EL (cell line): ENCODE results near the gene TP53AIP1.

Source experiments
- DNase-seq: peaks from one replicate; pipeline ENCODE4 v3.0.0-alpha.2; 2016

The TP53AIP1 gene

DNA sequence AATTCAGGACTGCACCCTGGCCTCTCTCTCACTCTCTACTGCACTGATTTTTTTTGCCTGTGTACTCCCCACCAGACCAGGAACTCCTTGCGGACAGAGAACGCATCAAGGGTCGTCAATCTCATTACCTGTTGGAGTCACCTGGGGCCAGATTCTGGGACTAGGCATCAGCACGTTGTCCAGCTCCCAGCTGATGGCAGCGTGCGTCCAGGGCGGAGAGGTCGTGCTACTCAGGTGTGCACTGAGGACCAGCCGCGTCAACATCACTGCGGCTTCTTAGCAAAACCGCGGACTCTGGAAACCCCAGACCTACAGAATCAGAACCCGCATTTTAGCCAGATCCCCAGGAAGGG, 38.4 kb downstream of the TP53AIP1 start:
- no peak for DNase-seq

DNA sequence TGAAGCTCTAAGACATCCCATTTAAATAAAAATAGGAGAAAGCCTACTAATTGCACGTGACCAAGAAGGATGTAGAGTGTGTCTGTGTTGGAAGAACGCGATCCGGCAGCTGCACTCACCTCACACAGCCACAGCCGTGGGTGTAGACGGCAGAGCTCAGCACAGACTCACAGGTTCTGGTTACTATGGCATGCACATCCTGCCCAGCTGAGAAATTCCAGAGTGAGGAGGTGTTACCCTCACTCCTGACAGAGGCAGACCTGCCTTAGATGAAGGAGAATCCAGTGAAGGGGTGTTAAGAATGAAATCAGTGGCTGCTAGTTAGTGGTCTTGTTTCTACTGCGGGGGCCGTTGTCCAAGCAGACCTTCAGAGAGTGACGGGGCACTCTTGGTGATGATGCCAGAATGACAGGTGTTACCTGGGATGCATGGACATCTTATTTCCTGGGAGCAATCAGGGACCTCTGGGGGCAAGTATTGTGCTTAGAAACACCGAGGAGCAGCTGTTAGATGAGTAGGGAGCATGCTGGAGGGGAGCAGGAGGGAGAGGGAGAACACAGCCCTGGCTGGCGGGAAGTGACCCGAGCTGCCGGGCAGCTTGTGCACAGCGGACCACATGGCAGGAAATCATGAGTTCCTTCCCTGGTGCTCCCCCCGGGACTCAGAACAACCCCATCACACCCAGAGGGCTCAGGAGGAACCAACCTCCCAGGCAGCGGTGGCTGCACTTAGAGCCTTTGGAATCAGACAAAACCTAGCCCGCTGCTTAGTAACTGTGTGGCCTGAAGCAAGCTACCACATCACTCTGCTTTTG, 39.2 kb downstream of the TP53AIP1 start:
- peak; percentile 44 for DNase-seq

DNA sequence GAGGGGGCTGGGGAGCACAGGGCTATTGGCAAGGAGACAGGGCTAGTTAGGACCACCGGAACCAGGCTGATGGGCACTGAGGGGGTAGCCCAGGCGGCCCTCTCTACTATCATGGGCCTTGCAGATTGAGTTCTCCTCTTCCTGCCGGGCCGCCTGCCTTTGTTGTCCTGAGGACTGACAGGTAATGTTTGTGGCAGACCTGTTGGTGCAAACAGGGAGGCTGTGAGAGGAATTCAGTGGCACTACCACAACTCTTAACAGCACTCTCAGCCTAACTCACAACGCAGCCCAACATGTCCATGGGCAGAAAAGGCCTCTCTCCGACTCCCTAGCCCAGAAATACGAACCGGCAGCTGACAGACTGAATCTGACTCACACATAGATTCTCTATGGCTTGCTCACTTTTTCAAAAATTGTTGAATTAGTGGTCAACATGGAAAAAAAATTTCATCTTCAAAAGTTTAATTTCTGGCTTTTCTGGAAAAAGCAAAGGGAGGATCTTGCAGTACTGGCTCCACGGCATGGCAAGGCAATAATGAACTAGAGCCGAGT, 40.1 kb downstream of the TP53AIP1 start:
- DNase-seq, result peak; percentile 54

DNA sequence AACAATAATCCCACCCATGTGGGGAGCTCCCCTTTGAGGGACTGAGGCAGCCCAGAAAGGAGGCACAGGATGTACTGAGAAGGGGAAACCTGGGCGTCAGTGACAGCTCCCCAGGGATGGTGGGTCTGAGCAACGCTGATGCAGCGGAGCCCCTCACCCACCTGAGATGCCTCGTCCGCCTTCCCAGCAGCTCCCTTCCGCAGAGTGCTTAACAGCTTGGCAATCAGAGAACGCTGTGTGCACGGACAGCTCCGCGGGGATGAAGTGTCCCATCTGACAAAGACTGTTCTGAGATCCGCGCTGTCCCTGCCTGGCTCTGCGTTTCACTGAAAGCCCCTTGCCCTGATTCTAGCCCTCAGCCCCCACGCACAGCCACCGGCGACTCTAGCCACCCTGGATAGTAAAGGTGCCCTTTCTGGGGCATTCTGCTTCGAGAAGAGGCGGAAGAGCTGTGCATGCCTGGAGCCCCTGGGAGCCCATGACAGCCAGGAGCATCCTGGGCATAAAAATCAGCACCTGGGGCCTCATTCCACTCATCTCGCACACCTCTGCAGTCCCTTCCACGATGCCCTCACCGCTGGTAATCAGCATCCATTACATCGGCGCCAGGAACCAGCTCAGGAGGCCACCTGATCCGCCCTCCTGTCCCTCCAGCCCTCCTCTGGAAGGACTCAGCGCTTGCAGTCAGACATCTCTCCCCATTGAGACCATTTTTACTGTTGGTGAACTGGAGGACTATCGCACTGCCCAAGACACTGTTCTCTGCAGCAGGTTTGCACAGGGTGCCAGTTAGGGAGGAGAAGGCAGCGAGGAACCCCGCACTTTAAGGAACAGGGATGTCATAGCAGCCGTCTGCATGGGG, 40.8 kb downstream of the TP53AIP1 start:
- no peak for DNase-seq

DNA sequence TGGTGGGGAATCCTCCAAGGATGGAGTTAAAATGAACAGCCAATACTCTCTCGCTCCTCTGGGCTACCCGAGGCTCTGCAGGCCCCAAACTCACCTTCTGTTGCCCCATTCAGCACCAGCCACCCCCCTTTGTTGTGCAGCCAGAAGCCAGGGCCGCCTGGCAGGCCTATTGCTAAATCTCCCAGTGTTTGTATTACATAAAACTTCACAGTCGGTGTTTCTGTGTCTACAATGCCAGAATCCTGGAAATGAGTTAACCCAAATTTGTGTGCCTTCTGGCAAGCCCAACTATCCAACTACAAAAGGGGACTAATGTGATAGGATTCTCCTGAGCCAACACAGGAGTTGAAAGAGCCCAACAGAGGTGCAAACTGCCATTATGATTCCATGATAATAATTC, 42.2 kb downstream of the TP53AIP1 start:
- no peak for DNase-seq

DNA sequence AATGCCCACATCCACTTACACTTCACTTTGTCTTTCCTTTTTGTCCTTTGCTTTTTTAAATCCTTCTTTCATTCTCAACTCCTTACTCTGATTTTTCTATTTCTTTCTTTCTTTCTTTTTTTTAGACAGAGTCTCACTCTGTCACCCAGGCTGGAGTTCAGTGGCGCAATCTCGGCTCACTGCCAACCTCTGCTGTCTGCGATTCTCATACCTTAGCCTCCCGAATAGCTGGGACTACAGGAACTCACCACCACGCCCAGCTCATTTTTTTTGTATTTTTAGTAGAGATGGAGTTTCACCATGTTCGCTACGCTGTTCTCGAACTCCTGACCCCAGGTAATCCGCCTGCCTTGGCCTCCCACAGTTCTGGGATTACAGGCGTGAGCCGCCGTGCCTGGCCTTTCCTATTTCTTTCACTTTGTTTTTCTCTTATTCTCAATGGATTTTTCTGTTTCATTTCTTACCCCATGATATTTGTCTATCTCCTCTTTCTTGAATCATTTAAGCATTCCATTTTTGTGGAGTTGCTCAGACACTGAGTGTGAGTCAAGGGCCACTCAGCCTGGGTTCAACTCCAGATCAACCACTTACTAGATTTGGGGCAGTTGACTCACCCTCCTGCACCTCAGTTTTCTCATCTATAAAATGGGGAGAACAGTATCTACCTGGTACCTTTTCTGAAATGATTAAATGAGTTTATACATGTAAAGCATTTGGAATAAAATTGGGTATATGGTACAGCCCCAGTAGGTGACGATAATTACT, 43.9 kb downstream of the TP53AIP1 start:
- peak; percentile 10 for DNase-seq

DNA sequence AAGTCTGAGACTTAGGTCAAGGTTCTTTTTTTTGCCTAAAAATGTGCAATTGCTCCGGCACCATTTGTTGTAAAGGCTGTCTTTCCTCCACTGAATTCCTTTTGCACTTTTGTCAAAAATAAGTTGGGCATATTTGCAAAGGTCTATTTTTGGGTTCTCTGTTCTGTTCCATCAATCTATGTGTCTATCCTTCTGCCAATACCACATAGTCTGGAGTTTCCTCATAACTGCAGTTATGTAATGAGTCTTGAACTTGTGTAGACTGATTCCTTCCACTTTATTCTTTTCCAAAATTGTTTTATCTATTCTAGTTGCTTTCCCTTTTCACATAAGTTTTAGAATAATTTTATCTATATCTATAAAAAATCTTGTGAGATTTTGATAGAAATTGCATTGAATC, 44.8 kb downstream of the TP53AIP1 start:
- no peak for DNase-seq

DNA sequence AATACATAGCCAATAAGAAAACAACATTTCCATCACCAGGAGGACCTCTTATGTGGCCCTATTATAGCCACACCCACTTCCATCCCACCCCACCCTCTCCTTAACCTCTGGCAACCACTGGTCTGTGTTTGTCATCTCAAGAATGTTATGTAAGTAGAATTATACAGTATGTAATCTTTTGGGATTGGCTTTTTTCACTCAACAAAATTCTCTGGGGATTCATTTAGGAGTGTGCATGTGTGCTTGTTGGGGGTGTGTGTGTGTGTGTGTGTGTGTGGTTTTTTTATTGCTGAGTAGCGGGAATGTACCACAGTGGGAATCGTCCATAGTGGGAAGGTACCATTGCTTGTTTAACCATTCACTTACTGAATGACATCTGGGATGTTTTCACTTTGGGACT, 46.3 kb downstream of the TP53AIP1 start:
- DNase-seq, result peak; percentile 10

DNA sequence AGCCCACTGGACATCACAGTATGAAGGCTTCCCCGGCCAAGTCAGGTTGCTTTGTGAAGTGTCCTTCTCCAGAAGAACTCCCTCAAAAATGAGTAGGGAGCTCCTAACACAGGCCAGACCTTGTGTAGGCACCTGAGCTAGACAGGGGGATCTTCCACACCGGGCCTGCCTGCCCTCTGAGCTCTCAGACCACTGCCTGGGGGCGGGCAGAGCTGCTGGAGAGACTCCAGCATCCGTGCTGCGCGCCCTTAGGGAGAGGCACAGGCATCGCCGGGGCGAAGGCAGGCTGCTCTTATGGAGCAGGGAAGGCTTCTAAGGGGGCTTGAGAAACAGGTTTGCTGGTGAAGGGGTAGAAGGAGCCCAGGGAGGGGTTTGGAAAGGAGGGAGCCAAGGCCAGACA, 47.1 kb downstream of the TP53AIP1 start:
- DNase-seq, result no peak

DNA sequence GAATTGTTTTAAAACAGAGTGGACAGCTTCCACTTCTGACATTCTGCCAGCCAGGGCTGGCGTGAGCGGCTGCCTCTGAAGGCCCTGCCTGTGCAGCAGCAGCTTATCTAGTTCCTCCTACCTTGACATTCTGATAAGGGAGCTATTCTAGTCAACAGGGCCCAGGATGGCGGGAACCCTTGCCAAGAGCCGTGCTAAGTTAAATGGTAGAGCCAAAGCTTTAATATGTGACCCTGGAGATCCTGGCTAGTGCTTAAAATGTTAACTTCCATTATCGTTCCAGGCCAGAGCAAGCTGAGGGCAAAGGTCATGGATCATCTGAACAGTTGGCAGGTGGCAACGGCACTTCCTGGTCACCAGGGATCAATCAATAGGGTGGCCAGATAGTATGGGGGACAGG, 48.0 kb downstream of the TP53AIP1 start:
- DNase-seq, result no peak

DNA sequence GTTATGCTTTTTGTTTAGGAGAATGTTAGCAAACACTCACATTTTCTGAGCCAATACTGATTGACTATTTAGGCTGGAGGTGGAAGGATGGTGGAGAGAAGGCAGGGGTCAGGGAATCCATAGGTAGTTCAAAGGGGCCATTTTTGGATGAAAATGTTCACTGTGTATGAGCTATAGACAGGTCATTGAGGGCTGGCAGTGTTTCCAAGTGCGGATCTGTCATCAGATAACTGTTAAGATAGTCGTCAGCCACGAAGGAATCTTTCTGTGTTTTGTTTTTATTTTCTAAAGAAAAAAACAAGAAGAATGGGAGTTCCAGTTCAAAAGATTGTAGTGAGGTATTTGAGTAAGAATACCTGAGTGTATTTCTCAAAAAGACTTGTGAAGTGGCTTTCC, 48.4 kb downstream of the TP53AIP1 start:
- no peak for DNase-seq

DNA sequence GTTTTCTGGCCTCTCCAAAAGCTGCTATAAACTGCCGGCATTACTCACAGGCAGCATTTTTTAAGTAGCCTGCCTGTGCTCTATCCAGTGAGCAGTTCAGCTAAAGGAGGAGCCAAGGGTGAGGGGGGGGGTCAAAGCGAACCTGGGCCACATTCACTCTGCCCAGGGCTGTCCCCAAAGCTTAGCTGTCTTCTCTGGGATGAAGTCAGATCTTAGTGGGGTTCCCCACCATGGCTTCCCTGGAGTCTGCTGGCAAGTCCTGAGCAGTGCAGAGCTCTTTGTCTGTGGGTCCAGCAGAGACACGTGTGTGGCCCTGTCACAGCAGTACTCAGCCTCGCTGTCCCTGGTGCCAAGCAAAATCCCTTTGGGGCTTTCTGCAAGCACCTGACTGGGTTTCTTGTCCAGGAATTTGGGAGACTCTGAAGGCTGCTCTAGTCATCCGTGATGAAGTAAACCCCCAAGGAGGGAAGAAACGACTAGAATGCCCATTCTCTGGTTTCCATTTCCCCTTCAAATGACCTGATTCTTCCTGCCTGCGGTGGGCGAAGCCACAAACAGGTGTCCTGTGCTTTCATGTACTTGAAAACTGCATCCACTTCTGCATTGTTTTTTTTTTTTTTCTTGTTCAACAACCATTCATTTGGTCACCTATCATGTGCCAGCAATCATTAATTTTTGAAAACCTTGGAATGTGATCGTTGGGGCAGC, 48.9 kb downstream of the TP53AIP1 start:
- DNase-seq, result no peak

DNA sequence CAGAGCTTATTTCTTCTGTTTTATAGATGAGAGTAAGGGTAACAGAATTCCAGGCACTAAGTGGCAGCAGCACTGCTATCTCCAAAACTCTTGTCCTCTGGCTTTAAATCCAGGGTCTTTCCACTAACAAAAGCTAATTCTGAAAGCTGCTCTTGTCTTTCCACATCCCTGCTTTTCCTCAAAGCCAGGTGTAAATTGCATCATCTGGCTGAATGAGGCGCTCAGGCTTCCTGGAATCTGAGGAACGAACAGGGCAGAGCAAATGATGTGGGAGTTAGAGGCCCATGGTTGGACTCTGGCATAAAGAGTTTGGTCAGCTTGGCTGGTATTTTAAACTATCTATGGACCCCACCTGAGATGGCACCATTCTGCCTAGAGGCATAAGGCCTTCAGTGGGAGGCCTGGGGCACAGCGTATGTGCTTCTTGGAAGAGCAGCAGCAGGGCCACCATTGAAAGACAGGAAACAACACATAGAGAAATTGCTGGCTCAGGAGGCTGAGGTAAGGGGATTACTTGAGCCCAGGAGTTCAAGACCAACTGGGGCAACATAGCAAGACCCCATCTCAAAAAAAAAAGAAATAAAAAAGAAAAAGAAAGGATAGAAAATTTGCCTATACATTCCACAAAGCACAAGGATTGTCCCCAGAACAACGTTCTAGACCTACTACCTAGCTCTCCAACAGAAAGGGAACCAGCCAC, 49.7 kb downstream of the TP53AIP1 start:
- no peak for DNase-seq

DNA sequence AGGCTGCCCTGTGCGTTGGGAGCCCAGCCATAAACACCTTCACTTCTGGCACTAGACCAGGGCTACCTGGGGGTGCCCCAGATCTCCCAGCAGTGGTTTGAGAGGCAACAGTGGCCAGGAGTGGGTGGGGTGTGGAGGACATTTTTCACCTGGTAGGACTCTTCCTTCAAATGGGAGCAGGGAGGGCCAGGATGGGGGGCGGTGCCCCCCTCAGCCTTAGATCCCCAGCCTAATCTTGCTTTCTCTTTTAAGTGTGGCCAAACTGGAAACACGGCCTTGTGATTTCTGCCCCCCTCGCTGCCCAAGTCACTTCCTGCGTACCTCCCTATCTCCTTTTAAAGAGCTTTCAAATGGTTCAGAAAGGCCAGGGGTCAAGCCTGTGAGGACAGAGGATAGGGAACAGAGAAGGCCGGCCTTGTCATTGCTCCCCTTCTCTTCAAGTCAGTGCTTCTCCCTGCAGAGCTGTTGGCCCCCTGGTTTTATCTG, 50.7 kb downstream of the TP53AIP1 start:
- no peak for DNase-seq

DNA sequence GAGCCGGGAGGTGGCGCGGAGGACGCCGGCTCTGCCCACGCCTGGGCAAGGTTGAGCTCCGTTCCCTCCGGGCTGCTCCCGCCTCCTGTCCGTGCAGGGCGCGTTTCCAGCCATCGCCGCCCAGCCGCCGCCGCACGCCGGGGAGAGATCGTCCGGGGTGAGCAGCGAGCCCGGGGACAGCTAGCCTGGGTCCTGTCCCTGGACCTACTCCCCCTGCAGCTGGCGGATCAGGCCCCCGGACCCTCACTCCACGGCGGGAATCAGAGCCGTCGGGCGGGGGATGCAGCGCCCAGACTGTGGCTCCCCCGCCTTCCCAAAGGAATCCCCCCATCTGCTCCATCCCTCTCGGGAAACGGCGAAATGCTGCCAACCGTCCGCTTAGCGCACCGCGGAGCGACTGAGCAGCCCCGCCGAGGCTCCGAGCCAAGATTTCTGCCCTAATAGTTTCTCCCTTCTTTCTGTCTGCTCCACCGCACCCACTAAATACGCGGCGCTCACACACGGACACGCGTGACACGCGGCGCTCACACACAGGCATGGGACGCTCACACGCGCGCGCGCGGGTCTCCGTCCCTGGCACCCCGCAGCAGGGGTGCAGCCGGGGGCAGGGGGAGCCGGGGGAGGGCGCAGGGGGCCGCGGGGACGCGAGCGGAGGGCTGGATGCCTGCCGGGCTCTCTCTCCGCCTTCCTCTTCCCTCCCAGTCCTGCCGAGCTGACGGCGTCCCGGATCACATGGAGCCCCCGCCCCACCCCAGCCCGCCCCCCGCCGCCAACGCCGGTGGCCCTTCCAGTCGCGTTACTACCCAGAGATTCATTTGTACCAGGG, 51.9 kb downstream of the TP53AIP1 start, which contains the start of gene KCNJ5:
TSS of gene KCNJ5 (plus strand) at position 814 of the 826 bp plus-strand sequence. CDS start 19,918 bp downstream, outside the sequence.
- peak; percentile 46 for DNase-seq

DNA sequence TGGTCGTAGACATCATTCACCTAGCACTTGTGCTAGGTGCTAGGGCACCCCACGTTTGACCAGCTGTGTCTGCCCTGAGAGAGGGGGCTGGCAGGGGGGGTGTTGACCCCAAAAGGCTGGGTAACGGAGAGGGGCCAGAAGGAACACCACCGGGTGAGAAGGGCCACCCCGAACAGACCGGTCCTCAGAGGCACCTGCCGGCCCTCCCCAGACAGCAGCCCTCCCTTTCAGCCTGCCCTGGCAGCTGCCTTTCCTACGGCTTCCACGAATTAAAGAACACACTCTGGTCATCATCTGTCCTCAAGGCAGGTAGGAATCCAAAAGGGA, 52.5 kb downstream of the TP53AIP1 start:
- no peak for DNase-seq

DNA sequence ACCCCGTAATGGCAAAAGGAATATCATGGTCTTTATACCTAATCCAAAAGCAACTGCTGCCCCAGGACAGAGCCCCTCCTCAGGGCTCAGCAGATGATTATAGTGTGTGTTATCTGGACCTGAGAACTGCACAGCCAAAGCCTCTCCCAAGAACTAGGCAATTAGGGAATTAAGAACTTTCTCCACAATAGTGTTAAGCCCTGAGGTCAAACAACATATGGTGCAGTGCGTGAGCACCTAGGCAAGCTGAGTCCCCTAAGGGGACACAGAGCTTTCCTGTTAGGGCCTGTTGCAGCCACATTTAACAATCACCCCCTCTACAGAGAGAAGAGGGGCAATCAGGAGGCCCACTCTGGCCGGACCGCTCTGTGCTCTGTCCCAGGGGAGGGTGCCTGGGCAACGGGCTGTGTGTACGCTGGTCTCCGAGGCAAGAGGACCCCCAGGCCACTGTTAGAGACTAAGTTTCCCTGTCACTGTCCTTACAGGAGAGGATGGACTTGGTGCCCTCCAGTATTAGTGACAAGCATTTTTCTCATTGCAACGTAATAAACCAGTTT, 52.9 kb downstream of the TP53AIP1 start:
- DNase-seq, result no peak

DNA sequence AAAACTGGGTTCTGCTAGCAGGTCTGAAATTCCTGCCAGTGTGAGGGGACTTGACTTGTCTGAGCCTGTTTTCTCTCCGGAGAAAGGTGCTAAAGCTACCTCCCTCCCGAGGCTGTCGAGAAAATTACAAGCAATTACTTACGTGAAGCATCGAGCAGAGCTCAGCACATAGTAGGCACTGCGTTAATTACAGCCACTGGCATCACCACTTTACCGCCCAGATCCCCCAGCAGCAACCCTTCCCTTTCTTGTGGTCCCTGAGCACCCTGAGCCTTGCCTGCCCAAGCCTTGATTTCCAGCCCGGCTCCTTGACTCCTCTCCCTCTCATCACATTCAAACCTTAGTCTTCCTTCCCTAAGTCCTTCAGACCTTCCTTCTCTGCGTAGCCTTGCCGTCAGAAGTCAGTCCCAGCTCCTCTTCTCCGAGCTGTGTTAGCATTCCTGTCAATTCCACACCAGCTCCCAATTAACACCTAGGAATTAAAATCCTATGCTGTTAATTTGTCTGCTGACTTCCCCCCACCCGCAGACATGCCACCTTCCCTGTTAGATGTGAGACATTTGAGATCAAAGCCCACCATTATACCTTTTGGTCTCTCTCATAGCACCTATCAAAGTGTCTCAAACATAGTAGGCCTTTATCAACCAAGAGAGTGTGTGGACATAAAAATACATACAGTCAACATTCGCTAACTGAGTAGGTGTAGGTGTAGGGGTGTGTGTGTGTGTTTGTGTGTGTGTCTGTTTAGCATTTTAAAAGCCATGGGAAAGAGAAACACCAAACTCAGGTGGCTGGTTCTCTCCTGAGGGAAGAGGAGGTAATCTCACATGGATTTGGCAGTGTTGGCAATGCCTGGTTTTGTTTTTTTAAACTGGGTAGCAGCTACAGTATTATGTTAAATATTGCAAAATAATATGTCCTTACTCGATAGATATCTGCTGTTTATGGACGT, 54.4 kb downstream of the TP53AIP1 start:
- no peak for DNase-seq
